Smooth muscle cell of bladder (primary cell): ENCODE results near the gene VPS9D1. TPM values are rescaled to one million over a fixed set of nuclear protein-coding genes. Genes with fewer than 3 reads are reported as not detected.

Experiments used
- total RNA-seq: library from RNA; depleted of rRNA; stranded (reverse); fragments of >200 nt; gene quantifications from 2 replicates; pipeline ENCODE4 v1.2.3, GENCODE V29; 2014

Gene VPS9D1, protein sequence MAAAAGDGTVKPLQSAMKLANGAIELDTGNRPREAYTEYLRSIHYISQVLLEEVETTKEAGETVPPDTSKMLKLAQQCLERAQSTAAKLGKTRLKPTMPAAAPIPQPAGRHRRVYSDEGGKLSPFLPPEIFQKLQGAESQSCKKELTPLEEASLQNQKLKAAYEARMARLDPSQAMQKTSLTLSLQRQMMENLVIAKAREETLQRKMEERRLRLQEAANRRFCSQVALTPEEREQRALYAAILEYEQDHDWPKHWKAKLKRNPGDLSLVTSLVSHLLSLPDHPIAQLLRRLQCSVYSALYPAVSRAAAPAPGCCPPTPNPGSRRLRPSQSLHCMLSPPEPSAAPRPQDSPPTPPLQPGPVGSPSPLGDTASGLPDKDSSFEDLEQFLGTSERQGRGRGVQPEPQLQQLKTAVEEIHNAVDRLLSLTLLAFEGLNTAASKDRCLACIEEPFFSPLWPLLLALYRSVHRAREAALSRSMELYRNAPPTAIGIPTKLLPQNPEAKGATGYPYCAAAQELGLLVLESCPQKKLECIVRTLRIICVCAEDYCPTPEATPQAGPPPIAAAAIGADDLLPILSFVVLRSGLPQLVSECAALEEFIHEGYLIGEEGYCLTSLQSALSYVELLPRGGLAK
- total RNA-seq = 7.1 TPM in 2 replicates

DNA sequence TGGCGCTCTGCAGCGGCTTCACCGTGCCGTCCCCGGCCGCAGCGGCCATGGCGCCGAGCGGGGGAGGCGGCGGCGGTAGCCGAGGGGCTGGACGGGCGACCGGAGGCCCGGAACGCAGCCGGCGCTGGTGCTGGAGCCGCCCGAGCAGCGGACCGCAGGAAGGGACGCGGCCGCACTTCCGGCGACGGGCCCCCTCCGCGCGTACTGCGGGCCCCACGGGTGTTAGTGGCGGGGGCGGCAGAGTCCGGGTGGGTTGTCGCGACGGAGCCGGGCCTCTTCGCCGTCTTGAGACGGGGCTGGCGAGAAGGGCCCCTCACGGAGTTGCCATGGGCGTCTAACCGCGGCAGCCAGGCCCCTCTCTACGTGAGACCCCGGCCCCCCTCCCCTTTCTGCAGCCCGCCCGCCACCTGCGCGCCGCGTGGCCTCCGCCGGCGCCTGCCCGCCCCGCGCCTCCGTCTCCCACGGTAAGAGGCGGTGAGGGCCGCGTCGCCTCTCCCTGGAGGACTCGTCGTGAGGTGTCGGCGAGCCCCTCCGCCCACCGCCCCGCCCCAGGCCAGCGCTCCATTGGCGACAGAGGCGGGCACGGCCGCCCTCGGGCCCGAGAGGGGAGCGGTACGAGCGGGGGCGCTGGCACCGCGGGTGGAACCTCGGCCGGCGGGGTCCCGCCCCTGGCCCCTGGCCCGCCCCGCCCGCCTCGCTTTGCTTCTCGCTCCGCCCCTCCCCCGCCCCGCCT, at the start of gene VPS9D1, which contains the start of gene ZNF276:
VPS9D1 (minus strand) TSS at position 86 of the 733 bp plus-strand sequence; CDS start at position 49, 37 bp downstream.
ZNF276 (plus strand) TSS at position 725 of the 733 bp plus-strand sequence. CDS start 104 bp downstream, outside the sequence.

DNA sequence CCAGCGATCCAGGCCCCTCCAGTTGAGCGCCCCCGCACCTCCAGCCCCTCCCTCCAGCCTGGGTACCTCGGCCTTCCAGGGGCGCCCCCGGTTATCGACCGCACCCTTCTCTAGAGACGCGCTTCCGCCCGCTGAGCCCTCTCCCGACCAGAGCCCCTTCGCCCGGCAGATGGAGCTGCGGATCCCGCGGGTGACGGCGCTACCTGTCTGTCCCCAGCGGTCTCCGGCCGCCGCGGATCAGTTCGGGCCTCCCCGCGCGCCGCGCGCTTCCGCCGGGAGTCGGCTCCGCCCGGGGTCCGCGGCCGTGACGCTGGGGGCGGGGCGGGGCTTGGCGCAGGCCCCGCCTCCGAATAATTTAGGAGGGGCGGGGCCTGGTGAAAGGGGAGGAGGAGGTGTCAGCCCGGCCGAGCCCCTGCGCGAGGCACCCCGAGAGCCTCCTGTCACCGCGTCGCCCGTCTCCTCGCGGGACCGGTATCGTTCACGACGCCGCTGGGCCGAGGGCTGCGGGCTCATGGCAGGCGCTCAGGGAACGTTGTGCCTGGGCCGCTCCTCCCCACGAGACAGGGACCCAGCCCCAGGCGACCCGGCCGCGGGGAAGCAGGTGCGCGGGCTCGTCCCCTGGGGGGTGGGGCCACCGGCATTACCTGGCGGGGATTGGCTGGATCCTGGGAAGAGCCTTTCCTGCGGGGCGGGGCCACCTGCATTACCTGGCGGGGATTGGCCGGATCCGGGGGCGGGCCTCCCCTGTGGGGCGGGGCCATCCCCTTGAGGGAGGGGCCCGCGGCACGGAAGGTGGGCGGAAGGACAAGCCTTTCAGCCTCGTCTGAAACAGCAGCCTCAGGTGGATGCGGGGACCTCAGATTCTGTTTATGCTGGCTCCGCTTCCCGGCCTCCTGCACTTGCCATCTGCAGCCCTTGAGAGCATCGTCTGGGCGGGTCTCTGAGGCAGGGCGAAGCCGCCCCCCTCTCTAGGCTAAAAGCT, 19.0 kb downstream of the VPS9D1 start, which contains the start of gene SPATA2L:
SPATA2L (minus strand) TSS at position 281 of the 982 bp plus-strand sequence. CDS start 473 bp downstream, outside the sequence.

GRCh38 chr16:89686520-89687091, 34.1 kb downstream of the VPS9D1 start, which contains the start of gene CDK10:
CDK10 (plus strand) TSS chr16:89686689; CDS start chr16:89686711, 22 bp downstream.

GRCh38 chr16:89657442-89658220, 63.1 kb downstream of the VPS9D1 start, which contains the start of the genes CHMP1A and SPATA33:
CHMP1A (minus strand) TSS chr16:89657708; CDS start chr16:89657588, 120 bp downstream.
SPATA33 (plus strand) TSS chr16:89657836; CDS start chr16:89657912, 76 bp downstream.

Other genes with a start within 250 kb of the VPS9D1 start
- gene ANKRD11, start 230.3 kb downstream of the VPS9D1 start, total RNA-seq = 44.3 and 52.3 TPM in 2 replicates
- gene SPG7, start 212.5 kb downstream of the VPS9D1 start, total RNA-seq = 80.6 and 109 TPM in 2 replicates
- 3,018 and 3,893 TPM in 2 replicates for gene RPL13, start 160.2 kb downstream of the VPS9D1 start, total RNA-seq
- gene CPNE7, start 145.1 kb downstream of the VPS9D1 start, total RNA-seq = 3.6 and 4.0 TPM in 2 replicates
- gene DPEP1, start 107.3 kb downstream of the VPS9D1 start, total RNA-seq = 0.14 and 0.65 TPM in 2 replicates
- 72.0 and 82.3 TPM in 2 replicates for gene CHMP1A, start 63.2 kb downstream of the VPS9D1 start, total RNA-seq
- gene SPATA33, start 63.1 kb downstream of the VPS9D1 start, total RNA-seq = 1.3 and 2.6 TPM in 2 replicates
- 25.6 and 29.5 TPM in 2 replicates for gene CDK10, start 34.2 kb downstream of the VPS9D1 start, total RNA-seq
- gene SPATA2L, start 19.2 kb downstream of the VPS9D1 start, total RNA-seq = 6.7 and 6.8 TPM in 2 replicates
- gene ZNF276, start 639 bp upstream of the VPS9D1 start, total RNA-seq = 8.2 and 12.5 TPM in 2 replicates
- 2.0 and 2.2 TPM in 2 replicates for gene FANCA, start 95.7 kb upstream of the VPS9D1 start, total RNA-seq
- 0.55 and 1.00 TPM in 2 replicates for gene SPIRE2, start 107.6 kb upstream of the VPS9D1 start, total RNA-seq
- 209 and 238 TPM in 2 replicates for gene TCF25, start 152.7 kb upstream of the VPS9D1 start, total RNA-seq
- gene MC1R, start 198.0 kb upstream of the VPS9D1 start, total RNA-seq = 3.6 and 4.3 TPM in 2 replicates
- 128 and 149 TPM in 2 replicates for gene TUBB3, start 202.4 kb upstream of the VPS9D1 start, total RNA-seq
- 85.5 and 94.7 TPM in 2 replicates for gene DEF8, start 227.9 kb upstream of the VPS9D1 start, total RNA-seq